ENCODE results near the gene GALNT18. TPM values are rescaled to one million over a fixed set of nuclear protein-coding genes. Genes with fewer than 3 reads are reported as not detected.

Gene GALNT18
- total RNA-seq, 1 donor from 2014 or later, result 2.1 TPM

- no peak for DNase-seq (ENCODE audit: low spot score, unreplicated experiment)
- Mint-ChIP-seq H3K36me3 (ENCODE audit: insufficient read depth) (no peaks in the 10 kb centered on the region), H3K4me1 (ENCODE audit: low read depth) (no peaks in the 10 kb centered on the region), H3K9me3 (ENCODE audit: low read depth) (no peaks in the 10 kb centered on the region), H3K4me3 (ENCODE audit: low read depth) (no peak overlapping the region), H3K27me3 (peaks cover 3% of the 10 kb centered on the region), H3K27ac (no peak overlapping the region)
- TF ChIP-seq CTCF (IDR thresholded peaks at IDR 0.05; ENCODE audit: unreplicated experiment), result no peak
Observed at GRCh38 chr11:11540157-11540556, 81.6 kb downstream of the GALNT18 start.

- Mint-ChIP-seq H3K9me3 (ENCODE audit: low read depth) (no peaks in the 10 kb centered on the region), H3K4me3 (ENCODE audit: low read depth) (no peak overlapping the region), H3K4me1 (ENCODE audit: low read depth) (no peaks in the 10 kb centered on the region), H3K27ac (no peak overlapping the region), H3K27me3 (peaks cover 3% of the 10 kb centered on the region), H3K36me3 (ENCODE audit: insufficient read depth) (no peaks in the 10 kb centered on the region)
- TF ChIP-seq CTCF (IDR thresholded peaks at IDR 0.05; ENCODE audit: unreplicated experiment), result no peak
- DNase-seq (ENCODE audit: low spot score, unreplicated experiment), result no peak
Observed at GRCh38 chr11:11538277-11538960, 83.4 kb downstream of the GALNT18 start.

- Mint-ChIP-seq H3K27me3 (peaks cover 3% of the 10 kb centered on the region), H3K9me3 (ENCODE audit: low read depth) (no peaks in the 10 kb centered on the region), H3K27ac (no peak overlapping the region), H3K36me3 (ENCODE audit: insufficient read depth) (no peaks in the 10 kb centered on the region), H3K4me3 (ENCODE audit: low read depth) (no peak overlapping the region), H3K4me1 (ENCODE audit: low read depth) (no peaks in the 10 kb centered on the region)
- no peak for DNase-seq (ENCODE audit: low spot score, unreplicated experiment)
- TF ChIP-seq CTCF (IDR thresholded peaks at IDR 0.05; ENCODE audit: unreplicated experiment), result no peak
Observed at GRCh38 chr11:11537871-11538270, 83.9 kb downstream of the GALNT18 start.

- Mint-ChIP-seq H3K27ac (no peak overlapping the region), H3K9me3 (ENCODE audit: low read depth) (no peaks in the 10 kb centered on the region), H3K4me1 (ENCODE audit: low read depth) (no peaks in the 10 kb centered on the region), H3K36me3 (ENCODE audit: insufficient read depth) (no peaks in the 10 kb centered on the region), H3K27me3 (peaks cover 3% of the 10 kb centered on the region), H3K4me3 (ENCODE audit: low read depth) (no peak overlapping the region)
- no peak for DNase-seq (ENCODE audit: low spot score, unreplicated experiment)
- TF ChIP-seq CTCF (IDR thresholded peaks at IDR 0.05; ENCODE audit: unreplicated experiment), result no peak
Observed at GRCh38 chr11:11537372-11537771, 84.4 kb downstream of the GALNT18 start.

GRCh38 chr11:11536650-11537049 is 85.2 kb downstream of the GALNT18 start:
- no peaks in the 10 kb centered on the region for H3K4me1 Mint-ChIP-seq (ENCODE audit: low read depth)
- H3K36me3 Mint-ChIP-seq (ENCODE audit: insufficient read depth), result no peaks in the 10 kb centered on the region
- no peak for TF ChIP-seq CTCF (IDR thresholded peaks at IDR 0.05; ENCODE audit: unreplicated experiment)
- H3K27ac Mint-ChIP-seq, result no peak overlapping the region
- no peaks in the 10 kb centered on the region for H3K9me3 Mint-ChIP-seq (ENCODE audit: low read depth)
- no peak overlapping the region for H3K4me3 Mint-ChIP-seq (ENCODE audit: low read depth)
- no peak for DNase-seq (ENCODE audit: low spot score, unreplicated experiment)
- H3K27me3 Mint-ChIP-seq, result peaks cover 3% of the 10 kb centered on the region

Measured in progenitor cell of endocrine pancreas (in vitro differentiated cells).